NCI-H82 treated with DMSO at 0.1 percent for 48 hours (cell line): Measurements from ENCODE around the gene MMP19.

ENCODE experiments used
- DNase-seq: peaks from one replicate; lab custom pipeline; 2025; ENCODE audit not compliant: unreplicated experiment; lab: John Stamatoyannopoulos, UW

The MMP19 gene

DNA sequence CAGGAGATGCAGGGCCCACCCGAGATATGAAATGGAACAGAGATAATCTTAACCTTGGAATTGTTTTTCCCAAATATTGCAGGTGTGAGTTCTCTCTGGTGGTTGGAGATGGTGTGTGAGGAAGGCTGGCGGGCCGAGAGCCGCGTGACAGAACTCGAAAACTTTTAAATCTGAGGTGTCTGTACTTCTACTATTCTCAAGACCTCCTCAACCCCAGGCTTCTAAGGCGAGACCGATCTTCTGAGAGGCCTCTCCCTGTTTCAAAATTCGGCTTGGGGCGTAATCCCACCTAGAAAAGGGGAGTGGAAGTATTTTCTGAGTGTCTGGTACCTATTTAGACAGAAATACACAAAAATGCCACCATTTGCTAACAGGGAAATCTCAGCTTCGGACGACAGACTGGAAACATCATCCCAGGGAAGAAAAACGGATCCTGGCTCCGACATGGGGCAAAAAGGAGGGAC is 25.8 kb downstream of the MMP19 start:
- DNase-seq: no peak

GRCh38 chr12:55815473-55815872 is 27.3 kb downstream of the MMP19 start:
- no peak for DNase-seq

DNA sequence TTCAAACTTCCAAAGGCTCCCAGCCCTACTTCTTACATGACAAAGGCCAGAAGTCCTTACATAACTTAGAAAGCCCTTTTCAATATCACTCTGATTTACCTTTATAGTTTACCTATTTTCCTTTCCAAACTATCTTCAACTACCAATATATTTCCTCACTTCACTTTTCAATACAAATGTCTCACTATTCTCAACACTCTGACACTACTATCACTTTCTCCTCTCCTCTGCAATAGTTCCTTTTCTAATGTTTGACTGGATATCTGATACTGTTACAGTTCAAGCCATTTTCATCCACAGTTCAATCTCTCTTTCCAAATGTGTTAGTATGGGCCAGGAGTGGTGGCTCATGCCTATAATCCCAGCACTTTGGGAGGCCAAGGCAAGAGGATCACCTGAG is 28.5 kb downstream of the MMP19 start:
- DNase-seq: no peak

- DNase-seq: no peak
These were observed 30.6 kb downstream of the MMP19 start for GRCh38 chr12:55812088-55812487.

DNA sequence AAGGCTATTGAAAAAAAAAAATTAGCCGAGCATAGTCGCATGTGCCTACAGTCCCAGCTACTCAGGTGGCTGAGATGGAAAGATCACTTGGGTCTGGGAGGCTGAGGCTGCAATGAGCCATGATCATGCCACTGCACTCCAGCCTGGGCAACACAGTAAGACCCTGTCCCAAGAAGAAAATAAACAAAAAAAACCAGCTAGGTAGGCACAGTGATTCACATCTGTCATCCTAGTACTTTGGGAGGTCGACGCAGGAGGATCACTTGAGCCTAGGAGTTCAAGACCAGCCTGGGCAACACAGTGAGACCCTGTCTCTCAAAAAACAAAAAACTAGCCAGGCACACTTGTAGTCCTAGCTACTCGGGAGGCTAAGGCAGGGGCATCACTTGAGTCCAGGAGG is 33.5 kb downstream of the MMP19 start:
- no peak for DNase-seq

- no peak for DNase-seq
These were observed 35.8 kb downstream of the MMP19 start for GRCh38 chr12:55806982-55807381.

GRCh38 chr12:55797550-55797949 is 45.2 kb downstream of the MMP19 start:
- no peak for DNase-seq

GRCh38 chr12:55797068-55797467 is 45.7 kb downstream of the MMP19 start:
- DNase-seq: peak; percentile 4

DNA sequence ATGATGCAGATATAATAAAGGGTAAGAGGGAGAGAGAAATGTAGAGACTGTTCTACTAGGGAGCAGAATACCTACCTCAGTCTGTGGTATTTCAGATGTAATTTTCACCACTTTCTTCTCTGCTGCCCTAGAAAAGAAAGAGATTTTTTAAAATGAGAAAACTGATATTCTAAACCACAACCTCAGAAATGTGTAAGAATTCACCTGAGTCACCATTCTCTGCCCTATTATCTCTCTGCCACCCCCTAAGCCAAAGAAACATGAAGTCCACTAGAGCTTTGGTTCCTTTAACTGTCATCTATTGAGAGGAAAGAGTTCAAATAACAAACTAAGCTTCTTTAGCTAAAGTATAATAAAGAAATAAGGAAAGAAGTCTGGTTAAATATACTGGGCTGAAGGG is 46.8 kb downstream of the MMP19 start:
- DNase-seq: no peak

DNA sequence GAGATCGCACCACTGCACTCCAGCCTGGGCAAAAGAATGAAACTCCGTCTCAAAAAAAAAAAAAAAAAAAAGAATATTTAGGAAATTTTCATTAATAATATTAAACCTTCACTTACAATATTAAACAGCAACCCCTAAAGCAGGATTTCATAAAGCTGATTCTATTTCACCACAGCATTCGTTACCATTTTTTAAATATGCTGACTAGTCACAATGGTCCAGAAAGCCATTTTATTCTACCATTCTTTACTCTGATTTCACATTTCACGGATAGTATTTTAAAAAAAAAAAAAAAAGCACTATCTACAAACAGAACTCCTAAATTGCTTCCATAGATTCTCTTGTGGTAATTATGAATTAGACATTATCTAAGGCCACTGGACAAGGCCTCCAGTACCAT is 52.8 kb downstream of the MMP19 start:
- no peak for DNase-seq

- DNase-seq: no peak
These were observed 53.6 kb downstream of the MMP19 start for GRCh38 chr12:55789171-55789570.

- no peak for DNase-seq
These were observed 54.2 kb downstream of the MMP19 start for GRCh38 chr12:55788546-55788945.
